ENCODE data around the gene TDRKH. TPM values are rescaled to one million over a fixed set of nuclear protein-coding genes. Genes with fewer than 3 reads are reported as not detected.

Gene TDRKH
- total RNA-seq, 2 donors from 2014 or later: 11.3 to 17.7 TPM

GRCh38 chr1:151831256-151831591, 40.9 kb upstream of the TDRKH start:
- H3K27me3 Mint-ChIP-seq: no peaks in the 10 kb centered on the region
- H3K36me3 Mint-ChIP-seq (ENCODE audit: low read depth): no peaks in the 10 kb centered on the region
- ATAC-seq (no peak), DNase-seq (no peak)
- H3K27ac Mint-ChIP-seq: peak overlapping the region; percentile 98
- no peaks in the 10 kb centered on the region for H3K9me3 ChIP-seq (ENCODE audit: control insufficient read depth, low read length, poor library complexity, severe bottlenecking)
- H3K4me1 Mint-ChIP-seq: peaks cover 70% of the 10 kb centered on the region
- peak overlapping the region; percentile 97 for H3K4me3 Mint-ChIP-seq

GRCh38 chr1:151830055-151830454, 39.8 kb upstream of the TDRKH start:
- H3K4me3 Mint-ChIP-seq: peak overlapping the region; percentile 97
- H3K36me3 Mint-ChIP-seq (ENCODE audit: low read depth): peaks cover 5% of the 10 kb centered on the region
- H3K27me3 Mint-ChIP-seq: no peaks in the 10 kb centered on the region
- no peak for ATAC-seq
- H3K27ac Mint-ChIP-seq: peak overlapping the region; percentile 98
- no peak for DNase-seq
- peaks cover 69% of the 10 kb centered on the region for H3K4me1 Mint-ChIP-seq
- H3K9me3 ChIP-seq (ENCODE audit: control insufficient read depth, low read length, poor library complexity, severe bottlenecking): no peaks in the 10 kb centered on the region

DNA sequence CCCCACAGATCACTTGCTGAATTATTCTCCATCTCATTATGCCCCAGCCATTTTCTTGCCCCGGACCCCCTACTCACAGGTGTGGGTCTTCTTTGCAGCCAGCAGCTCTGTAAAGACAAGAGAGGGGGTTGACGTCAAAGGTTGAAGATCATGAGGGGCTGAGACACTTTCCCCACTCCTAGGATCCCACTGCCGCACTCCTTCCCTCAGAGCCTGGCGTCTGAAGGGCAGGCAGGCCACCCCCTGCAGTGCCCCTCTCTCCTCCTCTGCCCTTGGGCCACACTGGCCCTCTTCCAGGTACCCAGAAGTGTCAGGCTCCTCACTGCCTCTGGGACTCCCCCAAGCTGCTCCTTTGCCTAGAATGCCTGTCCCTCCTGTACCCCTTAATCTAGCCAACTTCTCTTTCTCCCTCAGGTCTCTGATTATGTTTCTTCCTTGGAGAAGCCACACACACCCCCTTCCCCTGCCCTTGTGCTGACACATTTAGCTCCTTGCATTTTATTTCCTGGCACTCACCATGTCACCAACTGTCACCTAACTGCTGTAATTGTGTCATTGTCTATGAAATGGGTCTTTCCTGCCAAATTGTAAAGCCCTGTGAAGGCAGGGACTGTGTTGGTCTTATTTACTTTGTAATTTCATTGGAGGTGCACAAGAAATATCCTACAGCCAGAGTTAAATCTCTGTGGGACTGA, 39.2 kb upstream of the TDRKH start:
- no peak for DNase-seq

DNA sequence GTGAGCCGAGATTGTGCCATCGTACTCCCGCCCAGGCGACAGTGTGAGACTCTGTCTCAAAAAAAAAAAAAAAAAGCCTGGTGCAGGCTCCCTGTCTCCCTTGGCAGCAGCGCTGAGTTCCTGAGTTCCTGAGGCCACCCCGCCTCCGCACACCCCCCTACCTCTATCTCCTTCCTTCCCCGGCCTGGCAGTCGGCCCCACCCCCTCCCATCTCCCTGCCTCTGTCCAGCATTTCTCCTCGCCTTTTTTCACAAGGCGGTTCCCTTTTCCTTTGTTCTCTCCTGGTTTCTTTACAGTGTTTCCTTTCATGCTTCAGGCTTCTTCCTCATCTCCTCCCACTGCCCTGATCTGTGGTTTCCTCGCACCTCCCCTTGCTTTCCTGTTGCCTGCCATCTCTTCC, 38.6 kb upstream of the TDRKH start:
- no peaks in the 10 kb centered on the region for H3K27me3 Mint-ChIP-seq
- H3K4me1 Mint-ChIP-seq: peaks cover 75% of the 10 kb centered on the region
- H3K9me3 ChIP-seq (ENCODE audit: control insufficient read depth, low read length, poor library complexity, severe bottlenecking): no peaks in the 10 kb centered on the region
- no peak for ATAC-seq
- no peak for DNase-seq
- peaks cover 8% of the 10 kb centered on the region for H3K36me3 Mint-ChIP-seq (ENCODE audit: low read depth)
- peak overlapping the region; percentile 98 for H3K27ac Mint-ChIP-seq
- peak overlapping the region; percentile 97 for H3K4me3 Mint-ChIP-seq

More for the DNA sequence above, 39.2 kb upstream of the TDRKH start:
- H3K4me1 Mint-ChIP-seq: peaks cover 74% of the 10 kb centered on the region
- H3K27ac Mint-ChIP-seq: peak overlapping the region; percentile 98
- peak overlapping the region; percentile 97 for H3K4me3 Mint-ChIP-seq
- H3K9me3 ChIP-seq (ENCODE audit: control insufficient read depth, low read length, poor library complexity, severe bottlenecking): no peaks in the 10 kb centered on the region
- no peak for ATAC-seq
- H3K36me3 Mint-ChIP-seq (ENCODE audit: low read depth): peaks cover 8% of the 10 kb centered on the region
- H3K27me3 Mint-ChIP-seq: no peaks in the 10 kb centered on the region

DNA sequence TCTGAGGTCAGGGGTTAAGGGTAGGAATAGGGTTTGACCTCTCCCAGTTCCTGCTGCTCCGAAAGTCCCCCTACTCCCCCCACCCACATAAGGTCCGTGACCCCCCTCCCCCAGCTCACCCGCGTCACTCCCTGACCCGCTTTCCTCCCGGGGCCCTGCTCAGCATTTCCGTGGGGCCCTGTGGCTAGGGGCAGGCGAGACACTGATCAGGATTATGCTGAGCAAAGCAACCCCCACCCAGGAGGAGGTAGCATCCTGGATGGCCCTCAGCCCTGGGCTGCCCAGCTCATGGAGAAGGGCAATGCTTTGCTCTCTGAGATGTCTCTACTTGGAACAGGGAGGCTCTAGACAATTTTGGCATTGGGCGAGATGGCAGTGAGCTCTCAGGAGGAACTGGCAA, 37.6 kb upstream of the TDRKH start:
- H3K36me3 Mint-ChIP-seq (ENCODE audit: low read depth): peaks cover 11% of the 10 kb centered on the region
- H3K4me3 Mint-ChIP-seq: peak overlapping the region; percentile 97
- H3K9me3 ChIP-seq (ENCODE audit: control insufficient read depth, low read length, poor library complexity, severe bottlenecking): no peaks in the 10 kb centered on the region
- peaks cover 76% of the 10 kb centered on the region for H3K4me1 Mint-ChIP-seq
- peak overlapping the region; percentile 98 for H3K27ac Mint-ChIP-seq
- peak; percentile 15 for ATAC-seq
- no peaks in the 10 kb centered on the region for H3K27me3 Mint-ChIP-seq
- no peak for DNase-seq

DNA sequence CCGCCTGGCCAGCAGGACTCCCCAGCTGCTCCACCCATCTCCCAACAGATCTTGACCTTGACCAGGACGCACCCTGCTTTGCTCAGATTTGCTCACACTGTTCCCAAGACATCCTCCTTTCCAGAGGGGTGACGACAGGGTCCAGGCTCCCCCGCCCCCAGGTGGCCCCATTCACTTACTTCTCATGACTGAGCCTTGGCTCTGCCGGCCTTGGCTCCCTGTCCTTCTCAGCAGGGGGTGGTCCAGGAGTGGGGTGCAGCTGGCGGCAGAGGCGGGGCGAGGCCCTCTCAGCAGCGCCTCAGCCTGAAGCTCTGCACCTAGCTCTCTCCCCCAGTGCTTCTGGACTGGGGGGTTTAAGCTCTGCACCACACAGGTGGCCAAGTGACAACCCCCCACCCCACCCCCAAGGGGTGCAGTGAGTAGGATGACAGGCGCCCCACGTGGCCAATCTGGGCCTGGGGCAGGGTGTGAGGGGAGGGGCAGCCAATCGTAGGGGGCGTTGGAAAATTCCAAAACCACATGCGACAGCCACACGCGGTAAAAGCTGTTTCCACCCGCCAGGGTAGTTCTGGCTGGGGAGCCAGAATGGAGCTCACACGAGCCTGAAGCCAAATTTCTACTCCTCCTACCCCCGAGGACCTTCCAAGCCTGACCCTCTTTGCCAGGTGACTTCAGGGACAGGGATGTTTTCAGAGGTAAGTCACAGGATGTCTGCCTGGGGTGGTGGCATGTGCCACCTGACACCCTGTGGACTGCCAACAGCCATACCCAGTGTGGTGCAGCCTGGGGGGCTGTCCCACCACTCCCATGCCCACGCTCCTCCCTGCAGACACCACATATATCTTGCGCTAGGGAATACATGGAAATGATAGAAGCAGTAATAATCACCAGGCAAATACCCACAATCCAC, 35.7 kb upstream of the TDRKH start:
- peak; percentile 41 for ATAC-seq
- Mint-ChIP-seq H3K36me3 (ENCODE audit: low read depth) (peaks cover 11% of the 10 kb centered on the region), H3K4me3 (peak overlapping the region; percentile 97), H3K27me3 (no peaks in the 10 kb centered on the region), H3K27ac (peak overlapping the region; percentile 98), H3K4me1 (peaks cover 74% of the 10 kb centered on the region)
- DNase-seq: peak in 2 of 3 donors; percentile 37 to 63
- H3K9me3 ChIP-seq (ENCODE audit: control insufficient read depth, low read length, poor library complexity, severe bottlenecking): no peaks in the 10 kb centered on the region

DNA sequence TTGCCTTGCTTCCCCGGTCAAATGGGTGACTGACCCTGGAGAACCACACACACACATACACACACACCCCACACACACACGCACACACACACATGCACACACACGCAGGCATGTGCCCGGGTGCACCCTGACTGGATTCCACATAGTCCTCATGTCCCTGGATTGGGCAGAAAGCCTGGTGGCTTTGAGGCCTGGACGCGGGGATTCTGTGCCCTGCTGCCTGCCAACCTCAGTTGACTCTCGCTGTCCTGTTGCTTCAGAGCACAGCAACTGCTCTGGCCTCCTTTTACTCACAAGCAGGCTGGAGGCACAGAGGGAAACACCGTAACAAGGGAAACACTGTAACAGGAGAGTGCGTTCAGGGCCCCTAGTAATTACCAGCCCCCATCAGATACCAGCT, 34.9 kb upstream of the TDRKH start:
- Mint-ChIP-seq H3K4me3 (peak overlapping the region; percentile 97), H3K27ac (peak overlapping the region; percentile 98), H3K4me1 (peaks cover 75% of the 10 kb centered on the region)

DNA sequence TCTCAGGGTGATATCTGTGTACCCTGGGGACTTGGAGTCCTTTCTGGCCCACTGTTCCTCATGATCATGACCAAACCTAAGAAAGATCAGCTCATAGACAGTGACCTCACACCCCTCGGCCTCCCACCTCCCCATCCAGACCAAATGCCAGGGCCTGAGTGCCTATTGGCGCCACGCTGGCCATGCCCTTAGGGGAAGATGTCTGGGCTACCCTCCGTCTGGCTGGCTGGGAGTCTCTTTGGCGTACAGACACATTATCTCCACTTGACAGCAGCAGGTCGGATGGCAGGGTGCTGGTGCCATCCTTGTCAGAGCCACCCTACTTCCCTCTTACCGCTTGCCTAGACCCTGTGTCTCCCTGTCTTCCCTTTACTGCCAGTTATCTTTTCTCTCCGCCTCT, 32.9 kb upstream of the TDRKH start:
- ATAC-seq: no peak
- Mint-ChIP-seq H3K27me3 (no peaks in the 10 kb centered on the region), H3K27ac (peak overlapping the region; percentile 98), H3K4me1 (peaks cover 77% of the 10 kb centered on the region), H3K4me3 (peak overlapping the region; percentile 97), H3K36me3 (ENCODE audit: low read depth) (peaks cover 11% of the 10 kb centered on the region)
- DNase-seq: no peak
- H3K9me3 ChIP-seq (ENCODE audit: control insufficient read depth, low read length, poor library complexity, severe bottlenecking): no peaks in the 10 kb centered on the region

More for the DNA sequence above, 34.9 kb upstream of the TDRKH start:
- peaks cover 11% of the 10 kb centered on the region for H3K36me3 Mint-ChIP-seq (ENCODE audit: low read depth)
- ATAC-seq (peak; percentile 8), DNase-seq (no peak)
- no peaks in the 10 kb centered on the region for H3K9me3 ChIP-seq (ENCODE audit: control insufficient read depth, low read length, poor library complexity, severe bottlenecking)
- no peaks in the 10 kb centered on the region for H3K27me3 Mint-ChIP-seq

DNA sequence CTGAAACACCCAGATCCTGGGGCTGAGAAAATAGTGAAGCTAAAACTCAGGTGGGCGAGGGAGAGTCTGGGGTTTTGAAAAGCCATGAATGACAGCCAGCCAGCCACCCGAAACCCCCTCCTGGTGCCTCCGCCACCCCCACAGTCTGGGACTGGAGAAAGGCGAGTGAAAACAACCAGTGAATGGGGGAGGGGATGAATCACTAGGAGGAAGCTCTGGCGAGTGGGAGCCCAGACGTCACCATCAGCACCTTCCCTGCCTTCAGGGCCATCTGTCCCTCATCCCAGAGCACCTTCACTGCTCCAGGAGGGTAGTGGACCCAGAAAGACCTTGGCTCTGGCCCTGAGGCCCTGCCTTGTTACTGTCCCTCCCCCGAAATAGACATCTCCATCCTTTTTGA, 32.1 kb upstream of the TDRKH start:
- peak overlapping the region; percentile 98 for H3K27ac Mint-ChIP-seq
- H3K4me3 Mint-ChIP-seq: peak overlapping the region; percentile 97
- H3K9me3 ChIP-seq (ENCODE audit: control insufficient read depth, low read length, poor library complexity, severe bottlenecking): no peaks in the 10 kb centered on the region
- H3K27me3 Mint-ChIP-seq: no peaks in the 10 kb centered on the region
- DNase-seq (peak in 1 of 3 donors; percentile 48), ATAC-seq (peak; percentile 24)
- H3K4me1 Mint-ChIP-seq: peaks cover 77% of the 10 kb centered on the region
- H3K36me3 Mint-ChIP-seq (ENCODE audit: low read depth): peaks cover 11% of the 10 kb centered on the region

- peak; percentile 31 for ATAC-seq
- Mint-ChIP-seq H3K27ac (peak overlapping the region; percentile 98), H3K36me3 (ENCODE audit: low read depth) (peaks cover 15% of the 10 kb centered on the region), H3K27me3 (no peaks in the 10 kb centered on the region), H3K4me3 (peak overlapping the region; percentile 97), H3K4me1 (peaks cover 87% of the 10 kb centered on the region)
- DNase-seq: peak in 1 of 3 donors; percentile 40
- no peaks in the 10 kb centered on the region for H3K9me3 ChIP-seq (ENCODE audit: control insufficient read depth, low read length, poor library complexity, severe bottlenecking)
Observed at GRCh38 chr1:151820940-151821339, 30.6 kb upstream of the TDRKH start.

- peak overlapping the region; percentile 98 for H3K27ac Mint-ChIP-seq
- H3K9me3 ChIP-seq (ENCODE audit: control insufficient read depth, low read length, poor library complexity, severe bottlenecking): no peaks in the 10 kb centered on the region
- peak overlapping the region; percentile 97 for H3K4me3 Mint-ChIP-seq
- DNase-seq (no peak), ATAC-seq (no peak)
- H3K4me1 Mint-ChIP-seq: peaks cover 88% of the 10 kb centered on the region
- H3K36me3 Mint-ChIP-seq (ENCODE audit: low read depth): peaks cover 10% of the 10 kb centered on the region
- no peaks in the 10 kb centered on the region for H3K27me3 Mint-ChIP-seq
Observed at GRCh38 chr1:151819976-151820623, 29.8 kb upstream of the TDRKH start.

DNA sequence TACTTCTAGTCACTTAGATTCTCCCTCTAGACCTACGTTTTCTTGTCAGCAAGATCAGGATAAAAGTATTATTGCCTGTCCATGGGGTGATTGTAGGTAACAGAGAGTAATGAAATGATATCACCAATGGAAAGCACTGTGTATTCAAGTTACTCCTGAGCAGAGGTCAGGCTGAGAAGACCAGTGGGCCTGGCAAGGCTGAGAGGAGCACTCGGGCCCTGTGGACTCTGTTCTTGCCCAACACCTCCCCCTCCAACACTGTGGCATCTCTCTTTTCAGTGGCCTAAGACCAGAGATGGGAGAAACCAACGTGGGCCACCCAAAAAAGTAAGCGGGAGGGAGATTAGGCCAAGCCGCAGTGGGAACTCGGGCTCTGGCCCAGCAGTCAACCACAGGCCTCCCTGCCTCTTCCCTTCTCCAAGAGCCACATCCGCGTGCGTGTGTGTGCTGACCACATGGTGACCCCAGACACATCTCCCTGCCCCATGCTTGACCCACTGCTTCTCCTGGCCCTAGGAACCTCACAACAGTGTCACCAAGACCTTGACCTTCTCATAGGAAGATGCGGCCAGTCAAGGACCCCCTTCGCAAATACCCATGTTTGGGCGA, 29.0 kb upstream of the TDRKH start:
- Mint-ChIP-seq H3K4me3 (peak overlapping the region; percentile 97), H3K27me3 (no peaks in the 10 kb centered on the region), H3K36me3 (ENCODE audit: low read depth) (peaks cover 7% of the 10 kb centered on the region), H3K4me1 (peaks cover 89% of the 10 kb centered on the region), H3K27ac (peak overlapping the region; percentile 98)
- ATAC-seq (no peak), DNase-seq (no peak)
- no peaks in the 10 kb centered on the region for H3K9me3 ChIP-seq (ENCODE audit: control insufficient read depth, low read length, poor library complexity, severe bottlenecking)

DNA sequence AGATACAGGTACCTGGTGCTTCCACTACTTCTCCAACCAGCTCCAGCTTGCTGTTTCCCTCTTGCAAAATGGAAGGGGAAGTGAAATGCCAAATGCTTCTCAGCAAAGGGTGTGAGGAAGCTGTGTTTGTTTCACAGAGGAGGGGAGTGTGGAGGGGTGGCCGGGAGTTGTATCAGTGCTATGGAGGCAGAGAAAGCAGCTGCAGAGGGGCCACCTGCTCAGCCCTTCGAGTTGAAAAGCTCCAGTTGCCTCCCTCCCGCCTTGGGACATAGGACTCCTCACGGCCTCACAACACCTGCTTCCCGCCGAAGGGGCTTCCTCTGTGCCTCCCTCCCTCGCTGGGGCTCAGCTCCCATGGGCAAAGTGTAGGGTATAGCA, 27.0 kb upstream of the TDRKH start:
- Mint-ChIP-seq H3K4me1 (peaks cover 90% of the 10 kb centered on the region), H3K36me3 (ENCODE audit: low read depth) (peaks cover 7% of the 10 kb centered on the region), H3K27me3 (no peaks in the 10 kb centered on the region), H3K4me3 (peak overlapping the region; percentile 97), H3K27ac (peak overlapping the region; percentile 98)
- DNase-seq (no peak), ATAC-seq (no peak)
- H3K9me3 ChIP-seq (ENCODE audit: control insufficient read depth, low read length, poor library complexity, severe bottlenecking): no peaks in the 10 kb centered on the region

All from T-helper 17 cell (primary cell).